GM18499 (cell line): ENCODE measurements around the gene EIF2B2.

ENCODE experiments used
- ATAC-seq: cut with Tn5 transposase; IDR thresholded peaks from one replicate; pipeline ENCODE4 v1.9.1; 2021; ENCODE audit warnings: moderate number of reproducible peaks; ENCODE audit not compliant: insufficient read depth, unreplicated experiment

The EIF2B2 gene

DNA sequence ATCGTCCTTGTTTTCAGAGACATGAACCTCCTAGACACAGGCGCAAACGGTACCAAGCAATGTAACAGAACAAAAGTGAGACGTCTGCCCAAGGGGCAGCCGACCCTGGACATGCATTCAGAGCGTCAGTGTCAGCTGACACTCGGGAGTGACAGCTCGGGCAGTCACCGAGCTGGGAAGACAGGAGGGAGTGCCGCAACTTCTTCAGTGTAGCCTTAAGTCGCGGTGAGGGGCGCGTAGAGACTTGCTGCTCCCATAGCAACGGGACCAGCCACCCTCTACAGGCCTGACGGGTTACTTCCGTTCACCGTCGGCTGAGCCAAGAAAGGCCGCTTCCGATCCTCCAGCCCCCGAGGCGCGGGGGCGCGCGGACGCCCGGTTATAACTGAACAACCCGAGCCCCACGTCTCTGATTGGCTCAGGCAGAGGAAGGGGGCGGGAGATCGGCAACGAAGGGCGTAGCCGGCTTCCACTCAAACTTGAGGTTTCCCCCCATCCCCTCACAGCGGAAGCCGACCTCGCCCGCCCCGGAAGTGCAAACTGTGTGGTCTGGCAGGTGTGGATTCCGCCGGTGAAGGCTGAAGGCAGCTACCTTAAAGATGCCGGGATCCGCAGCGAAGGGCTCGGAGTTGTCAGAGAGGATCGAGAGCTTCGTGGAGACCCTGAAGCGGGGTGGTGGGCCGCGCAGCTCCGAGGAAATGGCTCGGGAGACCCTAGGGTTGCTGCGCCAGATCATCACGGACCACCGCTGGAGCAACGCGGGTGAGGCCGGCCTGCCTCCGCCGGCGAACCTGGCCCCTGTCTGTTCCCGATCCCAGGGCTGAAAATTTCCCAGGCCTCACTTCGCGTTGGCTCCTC lies at the start of gene EIF2B2:
Gene EIF2B2 (plus strand): TSS at position 530 of the 858 bp plus-strand sequence. CDS start 70 bp downstream, at position 600.
- peak; percentile 85 for ATAC-seq

DNA sequence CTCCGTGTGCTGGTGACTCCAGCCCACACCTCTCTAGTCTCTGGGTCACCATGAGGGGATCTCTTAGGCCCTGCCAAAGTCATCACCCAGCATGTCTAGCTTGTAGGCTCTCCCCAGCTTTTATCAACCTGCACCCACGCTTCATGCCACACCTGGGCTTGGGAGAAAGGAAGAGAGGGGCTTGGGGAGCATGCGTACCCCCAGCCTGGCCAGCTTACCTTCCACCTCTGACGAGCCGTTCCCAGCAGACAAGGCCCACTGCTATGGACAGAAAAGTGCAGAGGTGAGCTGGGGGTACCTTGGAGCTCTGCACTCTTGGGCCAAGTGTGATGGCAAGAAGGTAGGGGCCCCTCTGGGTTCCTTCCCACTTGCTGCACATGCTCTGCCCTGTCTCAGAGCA lies 49.0 kb upstream of the EIF2B2 start:
- ATAC-seq: no peak

DNA sequence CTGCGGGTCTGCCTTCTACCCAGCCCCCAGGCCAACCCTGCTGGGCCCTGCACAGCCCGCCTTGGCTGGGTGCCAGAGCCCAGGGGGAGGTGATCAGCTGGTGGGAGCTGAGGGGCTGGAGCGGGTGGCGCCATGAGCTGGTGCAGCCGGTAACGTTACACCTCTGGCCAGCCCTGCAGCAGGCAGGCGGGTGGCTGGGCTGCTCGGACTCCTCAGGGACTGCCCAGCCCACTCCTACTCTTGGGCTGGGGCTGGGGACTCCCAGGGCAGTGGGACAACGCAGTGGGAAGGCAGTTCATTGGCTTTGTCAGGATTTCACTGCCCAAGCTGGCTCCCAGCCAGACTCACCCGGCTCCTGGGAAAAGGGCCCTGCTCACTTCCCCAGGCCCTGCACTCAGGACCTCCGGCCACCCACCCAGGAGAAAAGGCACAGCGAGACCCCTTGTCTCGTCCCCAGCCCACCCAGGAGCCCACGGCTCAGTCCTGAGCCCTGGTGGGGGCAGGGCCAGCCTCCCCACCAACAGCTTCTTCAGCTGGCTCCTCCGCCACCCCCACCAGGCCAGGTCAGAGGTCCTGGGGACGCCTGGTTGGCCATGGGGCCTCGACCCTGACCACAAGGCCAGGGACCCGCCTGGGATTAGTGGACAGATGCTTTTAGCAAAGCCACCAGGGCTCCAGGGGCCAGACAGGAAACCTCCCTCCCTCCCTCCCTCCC lies 48.3 kb upstream of the EIF2B2 start:
- ATAC-seq: no peak

DNA sequence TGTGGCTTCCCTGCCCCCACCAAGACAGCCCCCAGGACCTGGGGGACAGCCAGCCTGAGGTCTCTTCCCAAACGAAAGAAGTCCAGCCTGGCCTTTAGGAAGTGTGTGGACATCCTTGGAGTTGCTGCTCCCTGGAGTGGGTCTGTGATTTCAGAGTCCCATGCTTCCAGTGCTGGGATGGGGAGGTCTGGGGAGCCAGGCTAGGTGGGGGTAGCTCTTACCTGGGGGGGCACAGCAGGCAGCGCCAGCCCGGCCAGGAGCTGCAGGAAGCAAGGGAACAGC lies 47.8 kb upstream of the EIF2B2 start:
- no peak for ATAC-seq

DNA sequence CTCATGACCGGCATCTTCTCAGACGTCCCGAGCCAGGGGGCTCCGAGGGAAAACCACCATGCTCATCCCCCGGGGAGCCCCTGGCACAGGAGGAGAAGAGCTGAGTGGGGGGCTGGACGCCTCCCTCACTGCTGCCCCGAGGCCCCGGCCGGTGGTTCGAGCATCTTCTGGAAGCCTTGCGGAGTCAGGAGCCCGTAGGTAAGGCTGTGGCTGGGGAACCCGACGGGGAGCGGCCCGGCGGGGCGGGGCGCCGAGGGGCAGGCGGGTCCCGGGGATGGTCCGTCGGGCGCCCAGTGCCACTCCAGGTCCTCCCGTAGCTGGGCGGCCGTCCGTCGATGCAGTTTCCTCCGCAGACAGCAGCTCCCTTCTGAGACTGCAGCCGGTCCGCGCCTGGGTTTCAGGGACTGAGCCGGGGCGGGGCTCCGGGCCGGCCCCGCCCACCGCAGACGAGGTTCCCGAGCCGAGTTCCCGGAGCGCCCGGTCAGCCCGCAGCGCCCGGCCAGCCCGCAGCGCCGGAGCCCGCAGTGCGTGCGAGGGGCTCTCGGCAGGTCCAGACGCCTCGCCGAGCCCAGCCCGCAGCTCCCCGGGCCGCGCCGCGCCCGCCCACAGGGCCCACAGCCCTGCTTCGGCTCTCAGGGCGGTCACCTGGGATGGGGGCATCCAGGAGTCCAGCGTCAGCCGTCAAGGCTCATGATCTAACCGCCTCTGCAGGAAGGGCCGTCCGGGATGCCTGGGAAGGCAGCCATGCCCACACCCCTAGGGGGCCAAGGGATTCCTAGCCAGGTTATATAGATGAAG lies 47.3 kb upstream of the EIF2B2 start, which contains the start of gene PGF:
Gene PGF (minus strand): TSS at position 369 of the 798 bp plus-strand sequence. CDS start 355 bp downstream, at position 14.
- no peak for ATAC-seq

DNA sequence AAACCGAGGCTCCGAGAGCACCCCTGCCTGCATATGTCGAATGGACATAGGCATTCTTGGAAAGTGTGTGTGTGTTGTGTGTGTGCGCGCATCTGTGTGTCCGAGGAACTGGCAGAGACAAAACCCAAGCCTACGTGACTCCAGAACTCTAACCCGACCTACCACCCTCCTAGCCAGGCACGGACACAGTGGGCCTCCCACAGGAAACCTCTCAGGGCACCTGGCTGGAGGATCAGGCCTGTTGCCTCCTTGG lies 46.8 kb upstream of the EIF2B2 start:
- no peak for ATAC-seq

DNA sequence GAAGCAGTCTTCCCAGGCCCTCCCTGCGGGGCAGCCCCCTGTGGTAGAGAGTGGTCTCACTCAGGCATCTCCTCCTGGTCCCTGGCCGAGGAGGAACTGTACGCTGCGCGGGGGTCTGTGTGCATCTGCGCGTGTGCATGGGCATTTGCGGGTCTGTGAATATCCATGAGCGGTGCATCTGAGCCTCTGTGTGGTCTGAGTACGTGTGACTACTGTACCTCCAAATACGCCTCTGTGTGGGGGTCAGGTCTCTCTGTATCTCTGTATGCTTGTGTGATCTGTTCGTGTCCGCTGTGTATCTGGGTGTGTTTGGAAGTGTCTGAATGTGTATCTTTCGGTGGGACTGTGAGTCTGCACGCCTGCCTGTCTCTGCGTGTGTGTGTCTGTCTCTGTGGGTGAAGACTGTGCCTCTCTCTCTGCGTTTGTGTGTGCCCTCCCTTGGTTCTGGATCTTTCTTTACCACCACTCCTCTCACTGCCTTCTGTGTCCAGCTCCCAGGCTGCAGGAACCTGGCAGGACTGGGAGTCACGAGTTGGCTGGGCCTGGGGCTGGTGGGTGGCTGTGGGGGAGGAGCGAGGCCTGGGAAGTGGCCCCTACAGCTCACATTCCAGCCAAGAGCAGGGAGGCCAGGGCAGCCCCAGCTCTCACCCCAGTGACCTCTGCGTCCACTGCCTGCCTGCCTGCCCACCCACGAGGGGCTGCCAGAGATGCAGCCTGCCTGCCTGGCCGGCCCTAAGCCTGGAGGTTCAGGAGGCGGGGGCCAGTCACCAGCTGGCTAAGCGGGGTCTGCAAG lies 46.2 kb upstream of the EIF2B2 start:
- no peak for ATAC-seq

DNA sequence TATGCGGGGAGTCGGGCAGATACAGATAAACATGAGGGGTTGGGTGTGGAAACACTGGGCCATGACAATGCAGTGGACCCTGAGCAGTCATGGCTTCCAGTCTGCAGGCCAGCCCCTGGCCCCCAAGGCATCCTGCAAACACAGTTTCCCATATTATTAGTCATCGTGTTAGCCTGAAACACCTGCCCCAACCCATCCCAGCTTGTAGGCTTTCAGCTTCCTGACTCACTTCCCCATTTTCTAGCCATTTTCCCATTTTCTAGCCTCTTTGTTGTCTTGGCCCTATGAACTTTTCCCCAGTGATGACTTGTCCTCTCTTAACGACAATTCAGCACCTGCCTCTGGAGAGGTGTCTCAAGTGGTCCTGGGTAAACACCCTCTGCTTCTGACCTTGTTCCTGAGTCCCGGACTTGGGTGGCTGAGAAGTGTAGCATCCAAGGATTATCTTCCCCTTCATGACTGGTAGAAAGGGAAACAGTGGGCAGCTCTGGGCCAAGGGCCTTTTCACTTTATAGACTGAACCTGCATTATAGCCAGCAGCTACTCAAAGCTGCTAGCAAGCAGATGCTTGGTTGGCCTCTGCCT lies 43.0 kb upstream of the EIF2B2 start:
- no peak for ATAC-seq

DNA sequence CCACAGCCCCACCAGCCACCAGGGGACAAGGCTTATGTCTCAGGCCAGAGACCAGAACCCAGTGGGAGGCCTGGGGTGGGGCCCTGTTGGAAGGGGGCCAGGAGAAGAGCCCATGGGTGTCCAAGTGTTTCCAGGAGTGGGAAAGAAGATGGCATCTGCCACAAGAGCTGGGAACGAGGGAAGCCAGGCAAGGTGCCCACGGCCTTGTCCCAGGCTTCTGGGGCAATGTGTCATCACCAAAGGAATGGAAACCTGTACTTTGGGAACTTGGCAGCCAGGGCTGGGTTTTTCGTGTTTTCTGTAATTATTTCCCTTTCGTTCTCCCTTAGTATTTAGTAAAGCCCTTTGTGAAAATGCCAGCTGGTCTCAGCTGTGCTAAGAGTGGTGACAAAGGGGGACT lies 42.0 kb upstream of the EIF2B2 start:
- no peak for ATAC-seq

DNA sequence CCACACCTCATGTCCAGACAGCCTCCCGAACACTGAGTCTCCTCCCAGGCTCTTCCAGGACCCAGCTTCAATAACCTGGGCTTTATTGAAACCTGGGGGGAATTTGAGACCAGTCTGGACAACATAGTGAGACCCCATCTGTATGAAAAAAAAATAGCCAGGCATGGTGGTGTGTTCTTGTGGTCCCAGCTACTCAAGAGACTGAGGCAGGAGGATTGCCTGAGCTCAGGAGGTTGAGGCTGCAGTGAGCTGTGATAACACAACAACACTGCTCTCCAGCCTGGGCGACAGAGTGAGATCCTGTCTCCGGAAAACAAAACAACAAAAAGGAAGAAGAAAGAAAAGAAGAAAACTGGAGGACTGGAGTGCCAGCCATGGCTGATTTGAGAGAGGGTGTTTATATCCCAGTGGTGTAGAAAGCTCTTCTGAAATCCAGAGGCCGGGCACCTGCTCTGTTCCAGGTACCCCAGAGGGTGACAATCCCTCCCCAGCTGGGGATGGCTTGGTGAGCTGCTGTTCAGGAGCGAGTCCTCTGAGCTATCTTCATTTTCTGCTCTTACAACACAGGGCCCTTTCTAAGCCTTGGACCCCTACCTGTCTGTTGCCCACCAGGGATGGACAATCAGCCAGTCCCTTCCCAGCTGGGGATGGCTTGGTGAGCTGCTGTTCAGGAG lies 41.3 kb upstream of the EIF2B2 start:
- ATAC-seq: no peak

DNA sequence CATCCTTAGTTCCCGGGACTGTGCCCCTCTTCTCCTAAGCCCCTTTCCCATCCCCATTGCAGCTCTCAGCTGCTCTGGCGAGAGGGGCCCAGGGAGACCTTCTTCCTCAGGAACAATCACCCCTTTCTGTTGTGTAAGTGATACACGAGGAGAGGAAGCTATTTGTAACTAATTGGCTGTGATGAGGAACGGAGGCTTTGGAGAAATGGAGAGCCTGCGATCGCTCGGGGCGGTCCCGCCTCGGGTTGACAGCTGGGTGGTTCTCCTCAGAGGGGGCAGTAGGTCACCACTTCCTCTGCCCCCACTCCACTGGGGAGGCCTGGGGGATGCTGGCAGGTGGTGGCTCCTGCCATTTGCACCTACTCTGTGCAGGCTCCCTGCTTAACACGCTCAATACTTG lies 40.7 kb upstream of the EIF2B2 start:
- ATAC-seq: no peak

DNA sequence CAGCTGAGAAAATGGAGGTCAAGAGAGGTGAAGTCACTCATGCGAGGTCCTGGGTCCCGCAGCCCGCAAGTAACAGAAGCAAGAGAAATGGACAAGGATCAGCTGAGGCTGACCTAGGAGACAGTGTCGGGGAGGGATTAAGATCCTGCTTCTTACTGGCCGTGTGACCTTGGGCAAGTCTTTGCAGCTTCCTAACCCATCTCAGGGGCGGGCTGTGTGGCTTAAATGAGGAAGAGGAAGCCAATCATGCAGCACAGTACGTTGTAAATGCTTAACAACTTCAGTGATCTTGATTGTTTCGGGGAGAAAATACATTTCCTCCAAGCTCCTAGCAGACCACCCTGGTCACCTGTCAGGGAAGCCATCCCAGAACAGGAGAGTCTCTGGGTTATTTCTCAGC lies 40.2 kb upstream of the EIF2B2 start:
- ATAC-seq: no peak

DNA sequence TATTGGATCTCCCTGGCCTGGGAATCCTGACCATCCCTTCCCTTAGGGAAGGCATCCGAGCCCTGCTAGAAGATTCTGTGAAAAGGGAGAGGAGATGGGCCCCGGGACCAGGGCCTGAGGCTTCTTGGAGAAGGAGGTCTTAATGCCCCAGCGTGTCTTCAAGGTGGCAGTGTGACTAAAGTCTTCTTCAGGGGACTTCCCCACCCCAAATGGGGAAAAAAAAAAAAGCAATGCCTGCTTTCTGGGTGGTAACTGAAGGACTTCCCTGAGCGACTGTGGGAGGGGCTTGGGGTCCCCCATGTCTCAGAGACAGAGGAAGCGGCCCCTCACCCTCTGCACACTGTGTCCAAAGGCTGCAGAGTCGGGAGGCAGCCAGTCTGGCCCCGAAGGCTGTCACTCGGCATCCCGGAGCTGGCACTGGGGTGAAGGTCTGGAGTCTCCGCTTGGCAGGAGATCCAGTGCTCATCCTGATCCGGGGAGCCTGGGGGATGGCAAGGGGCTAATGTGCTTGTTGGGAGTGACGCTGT lies 39.5 kb upstream of the EIF2B2 start:
- no peak for ATAC-seq

DNA sequence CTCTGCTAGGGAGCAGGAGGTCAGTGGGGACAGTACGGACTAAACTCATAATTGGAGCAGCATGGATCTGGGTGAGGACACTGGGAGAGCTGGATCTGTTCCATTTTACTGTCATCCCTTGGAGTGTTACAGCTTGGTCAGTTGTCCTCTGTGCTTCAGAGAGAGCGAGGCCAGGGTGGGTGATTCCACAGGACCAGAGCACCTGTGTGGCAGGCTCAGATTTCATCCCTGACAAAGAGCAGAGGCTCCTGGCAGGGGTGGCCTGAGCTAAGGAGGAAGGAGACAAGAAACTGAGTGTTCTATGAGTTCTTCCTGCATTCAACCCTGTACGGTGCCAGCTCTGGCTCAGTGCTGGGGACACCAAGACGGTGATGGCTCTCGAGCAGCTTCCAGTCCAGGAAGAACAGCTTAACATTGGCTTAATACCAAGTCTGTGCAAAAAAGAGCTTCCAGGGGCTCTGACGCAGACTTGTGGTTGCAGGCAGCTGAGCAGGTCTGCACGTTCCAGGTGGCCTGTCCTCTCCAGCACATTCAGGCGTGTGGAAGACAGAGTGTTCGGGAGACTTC lies 38.9 kb upstream of the EIF2B2 start:
- no peak for ATAC-seq

DNA sequence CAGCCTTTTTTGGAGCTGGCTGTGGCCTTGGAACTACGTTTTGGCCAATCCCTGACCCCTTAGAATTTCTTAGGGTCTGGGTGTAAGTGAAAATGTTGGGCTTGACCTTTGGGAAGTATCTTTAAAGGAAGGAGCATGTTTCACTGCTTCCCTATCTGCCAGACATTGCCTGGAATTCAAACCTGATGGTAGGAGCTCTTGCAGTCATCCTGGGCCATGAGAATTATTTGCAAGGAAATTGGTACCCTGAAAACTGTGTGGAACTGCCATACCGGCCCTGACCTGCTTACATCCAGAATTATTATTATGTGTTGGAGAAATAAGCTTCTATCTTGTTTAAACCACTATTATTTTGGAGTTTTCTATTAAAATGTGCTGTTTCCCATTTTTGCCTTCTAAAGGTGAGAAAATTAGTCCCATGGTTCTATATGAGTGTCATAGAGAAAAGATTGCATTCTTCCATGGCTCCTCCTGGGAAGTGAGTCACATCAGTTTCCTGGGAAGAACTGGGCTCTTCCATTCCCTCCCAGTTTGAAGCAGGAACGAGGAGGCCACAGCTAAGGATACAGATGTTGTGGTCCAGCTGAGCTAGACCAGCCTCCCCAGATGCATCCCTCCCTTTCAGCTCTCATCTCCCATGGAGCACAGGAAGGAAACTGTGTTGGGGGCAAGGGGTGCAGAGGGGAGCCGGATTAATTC lies 37.8 kb upstream of the EIF2B2 start:
- ATAC-seq: no peak

DNA sequence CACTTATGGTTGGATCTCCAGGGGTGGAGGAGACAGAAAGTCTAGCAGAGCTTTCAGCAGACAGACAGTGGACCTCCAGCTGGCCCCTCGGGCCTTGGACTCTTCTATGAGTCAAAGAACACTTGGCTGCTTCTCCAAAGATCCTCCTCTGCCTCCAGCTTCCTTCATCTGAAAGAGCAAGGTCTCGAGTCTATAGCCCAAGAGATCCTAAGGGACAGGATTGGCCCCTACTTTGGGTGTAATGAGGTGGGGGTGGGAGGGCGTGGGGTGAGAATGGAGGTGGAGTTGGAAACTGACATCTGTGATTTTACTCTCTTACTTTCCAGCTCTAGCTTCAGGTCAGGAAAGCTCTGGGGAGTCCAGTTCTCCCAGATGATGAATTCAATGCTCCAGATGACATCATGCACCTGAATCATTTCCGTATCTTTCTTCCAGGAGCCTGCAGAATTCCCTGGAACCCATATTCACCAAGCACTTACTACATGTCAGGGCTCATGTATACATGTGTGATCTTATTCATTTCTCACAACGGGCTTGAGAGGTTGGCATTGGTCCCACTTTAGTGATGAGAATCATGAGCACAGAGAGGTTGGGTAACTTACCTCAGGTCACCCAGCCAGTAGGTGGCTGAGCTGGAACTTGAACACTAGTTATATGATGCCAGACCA lies 37.1 kb upstream of the EIF2B2 start:
- ATAC-seq: no peak

DNA sequence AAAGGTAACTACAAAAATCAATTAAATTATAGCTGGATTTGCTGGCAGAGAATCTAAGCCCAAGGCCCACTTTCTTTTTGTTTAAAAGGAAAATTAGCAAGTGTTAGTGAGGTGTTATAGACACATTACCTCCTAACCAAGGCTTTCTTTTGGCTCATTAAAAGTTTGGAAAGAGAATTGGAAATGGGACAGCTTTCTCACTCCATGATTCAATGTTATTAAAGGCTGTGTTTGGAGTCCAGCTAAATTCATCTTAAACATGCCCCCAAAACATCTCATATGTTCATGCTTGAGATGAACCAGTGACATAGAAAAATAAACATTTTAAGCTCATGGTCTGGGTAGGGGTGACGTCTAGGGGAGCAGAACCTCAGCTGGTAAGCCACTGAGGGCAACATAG lies 33.9 kb upstream of the EIF2B2 start:
- no peak for ATAC-seq
